ENCODE data around the gene CDH13. TPM values are rescaled to one million over a fixed set of nuclear protein-coding genes. Genes with fewer than 3 reads are reported as not detected.

CDH13 gene
- total and polyA plus RNA-seq, 2 of the 8 experiments (the other 6 are each of a cell fraction or from before 2014, with no cell fraction given): 2.3 to 2.4 TPM

- 100% methylated on average over 3 of the region's 3 CpGs; no CpG with 5 or more reads in 1 of the 2 experiments for WGBS, 2 experiments (ENCODE audit: extremely low coverage in 1 of 2, insufficient coverage in 1 of 2, insufficient read length in 1 of 2, insufficient replicate concordance in 2 of 2, low coverage in 1 of 2, low lambda C conversion rate in 2 of 2, missing lambda C conversion rate in 1 of 2)
- no peaks in the 10 kb centered on the region for H3K27me3 ChIP-seq (replicated peaks in 1 of 4; ENCODE audit: control insufficient read depth in 3 of 4, extremely low read depth in 1 of 4, insufficient read depth in 3 of 4, low read length in 3 of 4)
- no peaks in the 10 kb centered on the region for H3K9me3 ChIP-seq (ENCODE audit: insufficient read depth in 2 of 2, low read depth in 1 of 2, low read length in 1 of 2)
- H4K5ac ChIP-seq (ENCODE audit: insufficient read length, low read depth, low read length): no peak overlapping the region
- no peak overlapping the region for H2BK5ac ChIP-seq (ENCODE audit: low read depth, low read length)
- H3K4ac ChIP-seq (replicated peaks; ENCODE audit: insufficient read length, low read depth, low read length): no peak overlapping the region
- no peak overlapping the region for H2BK20ac ChIP-seq (ENCODE audit: low read length)
- H3K14ac ChIP-seq (ENCODE audit: insufficient read length): no peak overlapping the region
- no peak overlapping the region for H2BK15ac ChIP-seq (ENCODE audit: low read length)
- no peak overlapping the region for H2BK120ac ChIP-seq (replicated peaks; ENCODE audit: low read depth, low read length)
- no peaks in the 10 kb centered on the region for H3K23me2 ChIP-seq (ENCODE audit: low read depth, low read length)
- no peaks in the 10 kb centered on the region for H3K4me1 ChIP-seq (replicated peaks in 1 of 4; ENCODE audit: control insufficient read depth in 3 of 4, insufficient read depth in 4 of 4, low read length in 3 of 4)
- no peak overlapping the region for H3K56ac ChIP-seq (replicated peaks; ENCODE audit: insufficient read length, low read depth, low read length)
- H2AK5ac ChIP-seq (ENCODE audit: low read depth, low read length): no peak overlapping the region
- H3K9ac ChIP-seq (replicated peaks in 1 of 4; ENCODE audit: extremely low read depth in 1 of 4, low read depth in 3 of 4, low read length in 3 of 4): no peak overlapping the region
- TF ChIP-seq GTF2F1 (IDR thresholded peaks at IDR 0.05; ENCODE audit: borderline replicate concordance, low read depth, low read length) (no peak), SIX5 (IDR thresholded peaks at IDR 0.05; ENCODE audit: low read depth, low read length) (no peak), TBP (IDR thresholded peaks at IDR 0.05; ENCODE audit: low read depth, low read length) (no peak), JUND (IDR thresholded peaks at IDR 0.05; ENCODE audit: low read length) (no peak), EP300 (IDR thresholded peaks at IDR 0.05; ENCODE audit: borderline replicate concordance in 1 of 2, low read depth in 2 of 2, low read length in 2 of 2) (no peak), KDM1A (IDR thresholded peaks at IDR 0.05; ENCODE audit: borderline replicate concordance, low read length) (no peak), POU5F1 (IDR thresholded peaks at IDR 0.05; ENCODE audit: low read depth, low read length) (no peak), TCF12 (IDR thresholded peaks at IDR 0.05; ENCODE audit: low read depth, low read length) (no peak), POLR2AphosphoS5 (IDR thresholded peaks at IDR 0.05; ENCODE audit: low read depth, low read length) (no peak), SP4 (IDR thresholded peaks at IDR 0.05; ENCODE audit: low read length) (no peak), MAX (IDR thresholded peaks at IDR 0.05) (no peak), SIN3A (conservative IDR thresholded peaks at IDR 0.05 in 1 of 2, IDR thresholded peaks at IDR 0.05 in 1 of 2; ENCODE audit: low read depth in 1 of 2, low read length in 2 of 2) (no peak), TAF1 (IDR thresholded peaks at IDR 0.05; ENCODE audit: low read depth, low read length) (no peak), CHD1 (IDR thresholded peaks at IDR 0.05; ENCODE audit: low read depth, low read length) (no peak), PHF8 (conservative IDR thresholded peaks at IDR 0.05; ENCODE audit: low read depth, low read length) (no peak), KDM5A (IDR thresholded peaks at IDR 0.05; ENCODE audit: low read length) (no peak)
- H3K36me3 ChIP-seq (ENCODE audit: control insufficient read depth in 2 of 4, insufficient read depth in 4 of 4, low read length in 3 of 4): no peaks in the 10 kb centered on the region
- no peak overlapping the region for H4K91ac ChIP-seq (replicated peaks; ENCODE audit: insufficient read length, low read length)
- no peak overlapping the region for H2BK12ac ChIP-seq (ENCODE audit: low read depth, low read length)
- DNase-seq (ENCODE audit: low read depth in 1 of 2, low spot score in 2 of 2) (no peak), FAIRE-seq (no peak)
- H4K20me1 ChIP-seq (replicated peaks in 1 of 2; ENCODE audit: control insufficient read depth in 1 of 2, insufficient read depth in 2 of 2, low read length in 2 of 2): no peaks in the 10 kb centered on the region
- H3K27ac ChIP-seq (ENCODE audit: low read depth, low read length): no peak overlapping the region
- no peak overlapping the region for H4K8ac ChIP-seq (ENCODE audit: extremely low read depth, insufficient read depth, low read length)
- H3K4me3 ChIP-seq (ENCODE audit: extremely low read depth in 1 of 4, insufficient read depth in 2 of 4, low read depth in 3 of 4, low read length in 4 of 4): no peak overlapping the region
- no peaks in the 10 kb centered on the region for H3K79me2 ChIP-seq (ENCODE audit: control insufficient read depth in 1 of 2, insufficient read depth in 2 of 2, low read length in 2 of 2)
- POLR2A ChIA-PET (ENCODE audit: partially characterized antibody): no interaction called here
- CTCF ChIA-PET (ENCODE audit: partially characterized antibody): interaction anchor here (0.6 to 1.4 kb wide), 4 partner anchors 15 to 316 kb away, joined by 3 to 4 read pairs (median 4); no protein-coding TSS in a partner anchor
- no peak overlapping the region for H3K4me2 ChIP-seq (ENCODE audit: insufficient read depth in 1 of 2, low read depth in 2 of 2, low read length in 2 of 2)
- H3K23ac ChIP-seq (ENCODE audit: insufficient read length): no peak overlapping the region
- H3K79me1 ChIP-seq (ENCODE audit: low read depth, low read length): no peaks in the 10 kb centered on the region; the same call in 1 of the 2 replicates
- no peak overlapping the region for H2AFZ ChIP-seq (ENCODE audit: low read length)
- no peak overlapping the region for H3K18ac ChIP-seq (ENCODE audit: extremely low read depth, low read length)
Measured at GRCh38 chr16:82772215-82772614, 145.4 kb downstream of the CDH13 start.
